A673 (cell line): ENCODE measurements around the gene NMNAT3. TPM values are rescaled to one million over a fixed set of nuclear protein-coding genes. Genes with fewer than 3 reads are reported as not detected.

Source experiments
- BruUV-seq: library from RNA; stranded (reverse); fragments of 400-500 nt; replicated peaks from 2 replicates; lab custom pipeline; 2021; lab: Mats Ljungman, UMichigan
- CTCF ChIA-PET: fragments of 300-600 bp; sonication (Branson Sonifier 250); formaldehyde crosslinking; loops from one replicate; lab custom pipeline; 2022; ENCODE audit warnings: antibody characterized with exemption; lab: Charles Lee
- POLR2A ChIA-PET: fragments of 300-600 bp; sonication (Branson Sonifier 250); formaldehyde crosslinking; loops from one replicate; lab custom pipeline; 2022; ENCODE audit warnings: antibody characterized with exemption; ENCODE audit not compliant: low non-redundant PET; lab: Charles Lee
- DNase-seq: peaks from one replicate; pipeline ENCODE4 v3.0.0-alpha.2; 2015; ENCODE audit warnings: low spot score
- H3K27ac ChIP-seq: fragments of 200-600 bp; sonication (generic); 2 replicates; pipeline ENCODE4 v1.5.1; 2016; ENCODE audit warnings: mixed run types, low read depth, mild to moderate bottlenecking, mixed read lengths, antibody characterized with exemption, low read length; ENCODE audit not compliant: poor library complexity, severe bottlenecking
- H3K27me3 ChIP-seq: fragments of 200-600 bp; sonication (generic); replicated peaks from 2 replicates; pipeline ENCODE4 v1.6.1; 2017; ENCODE audit warnings: mixed run types, low read depth, mild to moderate bottlenecking, mixed read lengths, antibody characterized with exemption, low read length; ENCODE audit not compliant: insufficient read depth, poor library complexity
- H3K36me3 ChIP-seq: fragments of 200-600 bp; sonication (generic); 2 replicates; pipeline ENCODE4 v1.6.1; 2016; ENCODE audit warnings: mixed run types, mild to moderate bottlenecking, mixed read lengths, antibody characterized with exemption, low read length; ENCODE audit not compliant: insufficient read depth, poor library complexity, severe bottlenecking
- H3K4me1 ChIP-seq: fragments of 200-600 bp; sonication (generic); 2 replicates; pipeline ENCODE4 v1.6.1; 2017; ENCODE audit warnings: mixed run types, mild to moderate bottlenecking, mixed read lengths, antibody characterized with exemption, low read length; ENCODE audit not compliant: insufficient read depth, poor library complexity, severe bottlenecking
- H3K4me3 ChIP-seq: fragments of 200-600 bp; sonication (generic); 2 replicates; pipeline ENCODE4 v1.5.1; 2016; ENCODE audit warnings: low read depth, mixed run types, mild to moderate bottlenecking, mixed read lengths, low read length; ENCODE audit not compliant: poor library complexity, severe bottlenecking
- H3K9me3 ChIP-seq: fragments of 200-600 bp; sonication (generic); 2 replicates; pipeline ENCODE4 v1.6.1; 2016; ENCODE audit warnings: mixed run types, low read depth, mild to moderate bottlenecking, mixed read lengths, antibody characterized with exemption, low read length; ENCODE audit not compliant: poor library complexity, severe bottlenecking
- CTCF ChIP-seq: fragments of 300-800, 200-600 bp; sonication (generic); conservative IDR thresholded peaks from 2 replicates; pipeline ENCODE4 v1.5.1; 2017; ENCODE audit warnings: low read depth, mild to moderate bottlenecking, antibody characterized with exemption, low read length, moderate library complexity, mixed read lengths
- EZH2 ChIP-seq: fragments of 200-600 bp; sonication (generic); IDR thresholded peaks from 2 replicates; pipeline ENCODE4 v1.6.1; 2017; ENCODE audit warnings: borderline replicate concordance, low read depth, mild to moderate bottlenecking, mixed read lengths, antibody characterized with exemption, low read length; ENCODE audit not compliant: poor library complexity, severe bottlenecking
- intact Hi-C: fragments of 100-400 bp; cut with micrococcal nuclease; formaldehyde crosslinking; loops from one replicate; pipeline ENCODE4 v1.10.0; 2022; ENCODE audit not compliant: unreplicated experiment
- total RNA-seq: library from RNA; stranded (reverse); gene quantifications from 2 replicates; pipeline ENCODE4 v1.2.3, GENCODE V29; 2021

Gene NMNAT3
- total RNA-seq, 1 experiment from 2014 or later = 1.9 TPM

- ChIA-PET CTCF (no interaction called here), POLR2A (no interaction called here)
- no peak for DNase-seq
- intact Hi-C loops = loop anchor here (5.0 kb wide), 2 partner anchors 372 to 1302 kb away; no protein-coding TSS in a partner anchor
- Histone ChIP-seq H3K4me1 (no peaks in the 10 kb centered on the region), H3K36me3 (no peaks in the 10 kb centered on the region), H3K9me3 (no peaks in the 10 kb centered on the region), H3K27me3 (no peaks in the 10 kb centered on the region), H3K4me3 (no peak overlapping the region), H3K27ac (no peak overlapping the region)
- no TSS peak for BruUV-seq
- TF ChIP-seq EZH2 (no peak), CTCF (no peak)
Measured at GRCh38 chr3:139560411-139560810, 117.4 kb downstream of the NMNAT3 start.

- intact Hi-C loops = no loop called here
- BruUV-seq = no TSS peak
- ChIA-PET CTCF (no interaction called here), POLR2A (no interaction called here)
- DNase-seq = no peak
- H3K36me3 ChIP-seq = no peaks in the 10 kb centered on the region
- TF ChIP-seq CTCF (no peak), EZH2 (no peak)
- H3K4me3 ChIP-seq = no peak overlapping the region
- H3K9me3 ChIP-seq = no peaks in the 10 kb centered on the region
- no peak overlapping the region for H3K27ac ChIP-seq
- no peaks in the 10 kb centered on the region for H3K4me1 ChIP-seq
- no peaks in the 10 kb centered on the region for H3K27me3 ChIP-seq
Measured at GRCh38 chr3:139559541-139559940, 118.2 kb downstream of the NMNAT3 start.

- Histone ChIP-seq H3K36me3 (no peaks in the 10 kb centered on the region), H3K4me1 (no peaks in the 10 kb centered on the region), H3K27ac (no peak overlapping the region), H3K9me3 (no peaks in the 10 kb centered on the region), H3K27me3 (no peaks in the 10 kb centered on the region), H3K4me3 (no peak overlapping the region)
- DNase-seq = no peak
- BruUV-seq = no TSS peak
- ChIA-PET CTCF (no interaction called here), POLR2A (no interaction called here)
- TF ChIP-seq EZH2 (no peak), CTCF (no peak)
- intact Hi-C loops = no loop called here
Measured at GRCh38 chr3:139558351-139559266, 119.2 kb downstream of the NMNAT3 start.
